K562 (cell line): ENCODE data around the gene RIMS3. TPM values are rescaled to one million over a fixed set of nuclear protein-coding genes. Genes with fewer than 3 reads are reported as not detected.

Experiments
- ATAC-seq: fragments of 200-7000 bp; cut with Tn5 transposase; 3 replicates; pipeline ENCODE4 v1.9.1; 2020; ENCODE audit warnings: moderate library complexity
- BruUV-seq: library from RNA; stranded (reverse); fragments of 400-500 nt; replicated peaks from 2 replicates; lab custom pipeline; 2021; lab: Mats Ljungman, UMichigan
- CTCF ChIA-PET: fragments of 300-600 bp; formaldehyde crosslinking; extraction: SDS; loops from one replicate; lab custom pipeline; 2021; ENCODE audit warnings: low intra/inter-chr PET ratio; lab: Yijun Ruan, JAX
- POLR2A ChIA-PET: fragments of 300-600, 350-650 bp; sonication (Branson Sonifier 250); formaldehyde crosslinking; extraction: SDS; loops from one replicate; lab custom pipeline; 2021; ENCODE audit warnings: antibody characterized with exemption, inconsistent platforms; lab: Yijun Ruan, JAX
- DNase-seq, 4 experiments: peaks; one replicate each; pipeline versions ENCODE4 v3.0.0 to v3.0.0-alpha.2; 2011 to 2018; ENCODE audit warnings: low spot score in 3 of 4, mixed read lengths in 3 of 4; ENCODE audit errors: extremely low read depth in 1 of 4
- FAIRE-seq: peaks from 2 replicates; lab custom pipeline; 2011; peaks lifted over from hg19 to GRCh38; lab: Jason Lieb, UNC
- H2AFZ ChIP-seq: 2 replicates; pipeline ENCODE4 v1.6.0; 2011; ENCODE audit warnings: low read depth, low read length, control low read depth, inconsistent platforms
- H3K27ac ChIP-seq: fragments of 200-600 bp; 3 replicates; pipeline ENCODE4 v1.8.0; 2011; ENCODE audit warnings: low read depth, mild to moderate bottlenecking, control low read depth, inconsistent platforms, low read length, moderate library complexity, mixed read lengths; ENCODE audit errors: extremely low read depth
- H3K27me3 ChIP-seq, 2 experiments: fragments of 300-600 bp in 1 of 2; 2 replicates in 1 of 2; 3 replicates in 1 of 2; pipeline versions ENCODE4 v1.6.0 to v1.8.0; 2011; ENCODE audit warnings: inconsistent platforms in 2 of 2, low read length in 2 of 2, mild to moderate bottlenecking in 1 of 2, mixed read lengths in 1 of 2, moderate library complexity in 1 of 2; ENCODE audit not compliant: control insufficient read depth in 2 of 2, insufficient read depth in 2 of 2
- H3K36me3 ChIP-seq: fragments of 300-600 bp; 3 replicates; pipeline ENCODE4 v1.8.0; 2011; ENCODE audit warnings: mild to moderate bottlenecking, low read length, inconsistent platforms; ENCODE audit not compliant: control insufficient read depth, insufficient read depth
- H3K4me1 ChIP-seq, 2 experiments: fragments of 200-600 bp in 1 of 2; replicated peaks in 1 of 2; 2 replicates in 1 of 2; 3 replicates in 1 of 2; pipeline versions ENCODE4 v1.5.1 to v1.8.0; 2011; ENCODE audit warnings: inconsistent platforms in 2 of 2, low read length in 2 of 2, mild to moderate bottlenecking in 1 of 2, mixed read lengths in 1 of 2, moderate library complexity in 1 of 2; ENCODE audit not compliant: control insufficient read depth in 2 of 2, insufficient read depth in 2 of 2
- H3K4me2 ChIP-seq: 2 replicates; pipeline ENCODE4 v1.6.1; 2011; ENCODE audit warnings: low read length, control low read depth, inconsistent platforms, mixed read lengths; ENCODE audit not compliant: insufficient read depth
- H3K4me3 ChIP-seq: fragments of 200-600 bp; sonication (generic), shearing (Covaris generic); 2 replicates; pipeline ENCODE4 v1.5.1; 2016; ENCODE audit warnings: control low read depth, inconsistent platforms
- H3K79me2 ChIP-seq: fragments of 200-600 bp; 3 replicates; pipeline ENCODE4 v1.8.0; 2011; ENCODE audit warnings: low read length, inconsistent platforms; ENCODE audit not compliant: control insufficient read depth, insufficient read depth
- H3K9ac ChIP-seq, 2 experiments: 2 replicates each; pipeline versions ENCODE4 v1.6.0 to v1.6.1; 2011; ENCODE audit warnings: low read depth in 2 of 2, low read length in 2 of 2, control low read depth in 1 of 2, inconsistent platforms in 1 of 2, mild to moderate bottlenecking in 1 of 2, mixed read lengths in 1 of 2; ENCODE audit not compliant: insufficient read depth in 1 of 2
- H3K9me1 ChIP-seq: one replicate; pipeline ENCODE4 v1.6.0; 2011; ENCODE audit warnings: inconsistent platforms, mild to moderate bottlenecking, low read length, moderate library complexity; ENCODE audit not compliant: control insufficient read depth, insufficient read depth
- H3K9me3 ChIP-seq: replicated peaks from 2 replicates; pipeline ENCODE4 v1.5.1; 2011; ENCODE audit warnings: low read depth, low read length, inconsistent platforms; ENCODE audit not compliant: control insufficient read depth, insufficient read depth
- H4K20me1 ChIP-seq: replicated peaks from 2 replicates; pipeline ENCODE4 v1.6.1; 2011; ENCODE audit warnings: low read length, inconsistent platforms, mixed read lengths; ENCODE audit not compliant: control insufficient read depth, insufficient read depth
- CBFA2T2 ChIP-seq: fragments of 450-650 bp; conservative IDR thresholded peaks from 2 replicates; pipeline ENCODE4 v1.6.1; 2017; ENCODE audit warnings: mild to moderate bottlenecking
- ETV5 ChIP-seq: sonication (generic); formaldehyde crosslinking; IDR thresholded peaks from 2 replicates; pipeline ENCODE4 v1.4.0; 2020; ENCODE audit warnings: low read depth, mild to moderate bottlenecking, missing genetic modification reagents
- EZH2 ChIP-seq: IDR thresholded peaks from 2 replicates; pipeline ENCODE4 v1.6.1; 2012; ENCODE audit warnings: low read depth, mild to moderate bottlenecking, inconsistent platforms, low read length, borderline replicate concordance
- GATA2 ChIP-seq: sonication (generic); formaldehyde crosslinking; IDR thresholded peaks from 2 replicates; pipeline ENCODE4 v1.4.0; 2020; ENCODE audit warnings: mild to moderate bottlenecking, missing genetic modification reagents
- HOXB6 ChIP-seq: fragments of 250-450 bp; sonication (Bioruptor Pico); IDR thresholded peaks from 2 replicates; pipeline ENCODE4 v1.5.1; 2022; ENCODE audit warnings: mild to moderate bottlenecking, borderline replicate concordance
- ID3 ChIP-seq, 2 experiments: fragments of 250-450 bp in 1 of 2; fragments of 450-650 bp in 1 of 2; sonication (Bioruptor Pico) in 1 of 2; IDR thresholded peaks; 2 replicates each; pipeline versions ENCODE4 v1.6.1 to v1.8.0; 2016 to 2021; ENCODE audit warnings: mild to moderate bottlenecking in 2 of 2, moderate library complexity in 2 of 2, missing compliant biosample characterization in 1 of 2, missing genetic modification characterization in 1 of 2
- NFE2 ChIP-seq: IDR thresholded peaks from 2 replicates; pipeline ENCODE4 v1.6.1; 2014; ENCODE audit warnings: antibody characterized with exemption, low read depth
- NR3C1 ChIP-seq: sonication (generic); formaldehyde crosslinking; IDR thresholded peaks from 2 replicates; pipeline ENCODE4 v1.8.1; 2022; ENCODE audit warnings: missing genetic modification reagents
- SMAD3 ChIP-seq: fragments of 450-650 bp; formaldehyde crosslinking; conservative IDR thresholded peaks from 2 replicates; pipeline ENCODE4 v1.4.0; 2020; ENCODE audit warnings: mild to moderate bottlenecking
- THRAP3 ChIP-seq: fragments of 450-650 bp; IDR thresholded peaks from 2 replicates; pipeline ENCODE4 v1.6.1; 2016; ENCODE audit warnings: mild to moderate bottlenecking, inconsistent platforms, borderline replicate concordance
- ZBTB8A ChIP-seq: fragments of 450-650 bp; IDR thresholded peaks from 2 replicates; pipeline ENCODE4 v1.6.1; 2018; ENCODE audit warnings: mild to moderate bottlenecking, moderate library complexity; ENCODE audit not compliant: partially characterized antibody
- ZFPM2 ChIP-seq: fragments of 250-450 bp; sonication (Bioruptor Pico); IDR thresholded peaks from 2 replicates; pipeline ENCODE4 v1.5.1; 2022; ENCODE audit warnings: mild to moderate bottlenecking
- ZNF444 ChIP-seq: fragments of 250-450 bp; sonication (Bioruptor Pico); IDR thresholded peaks from 2 replicates; pipeline ENCODE4 v1.4.0; 2020; ENCODE audit warnings: mild to moderate bottlenecking, moderate library complexity
- ZNF518B ChIP-seq: fragments of 250-450 bp; sonication (Bioruptor Pico); IDR thresholded peaks from 2 replicates; pipeline ENCODE4 v1.5.0; 2021; ENCODE audit warnings: mild to moderate bottlenecking, moderate library complexity
- WGBS: fragments of 100-300 bp; shearing (Covaris generic); methylation state at CpG from one replicate; pipeline ENCODE4 v1.1.6; 2016; ENCODE audit warnings: low coverage, mixed read lengths; ENCODE audit not compliant: insufficient coverage; ENCODE audit errors: missing lambda C conversion rate; 5-methylcytosine and 5-hydroxymethylcytosine counted together
- in situ Hi-C: fragments of 300-500 bp; cut with MboI; formaldehyde crosslinking; loops from 4 replicates; pipeline ENCODE4 v1.15.0; 2018; ENCODE audit warnings: inconsistent platforms, mixed read lengths
- intact Hi-C: fragments of 100-400 bp; cut with micrococcal nuclease; formaldehyde crosslinking; loops from 2 replicates; pipeline ENCODE4 v1.14.2; 2022
- polyA plus RNA-seq, 8 experiments: library from polyadenylated mRNA; depleted of rRNA in 4 of 8; stranded (reverse) in 5 of 8; unstranded in 3 of 8; fragments of >200 nt; fragmentation: Nextera tagmentation in 2 of 8; fragmentation: Illumina TruSeq in 1 of 8; extraction: Ambion mirVana in 2 of 8; extraction: Trizol in 1 of 8; gene quantifications; 2 replicates each; pipeline versions ENCODE4 v1.2.1 to v1.2.3, GENCODE V29; 2011 to 2014; ENCODE audit warnings: inconsistent platforms in 1 of 8, missing spikeins in 1 of 8
- total RNA-seq, 7 experiments: library from RNA; depleted of rRNA in 6 of 7; stranded (reverse); fragments of >200 nt in 6 of 7; fragmentation: Illumina TruSeq in 2 of 7; extraction: Trizol in 2 of 7; gene quantifications; 2 replicates each; pipeline versions ENCODE4 v1.2.1 to v1.2.3, GENCODE V29; 2011 to 2021; ENCODE audit warnings: low replicate concordance in 1 of 7
- TF ChIP-seq, protein P1 (sequence below): sonication (generic); formaldehyde crosslinking; IDR thresholded peaks from 2 replicates; pipeline ENCODE4 v1.8.0; 2023; ENCODE audit warnings: mild to moderate bottlenecking, missing genetic modification reagents

The RIMS3 gene
- total and polyA plus RNA-seq, 9 of the 15 experiments (the other 6 are each of a cell fraction or from before 2014, with no cell fraction given): 0.06 to 1.2 (median 0.59) TPM

DNA sequence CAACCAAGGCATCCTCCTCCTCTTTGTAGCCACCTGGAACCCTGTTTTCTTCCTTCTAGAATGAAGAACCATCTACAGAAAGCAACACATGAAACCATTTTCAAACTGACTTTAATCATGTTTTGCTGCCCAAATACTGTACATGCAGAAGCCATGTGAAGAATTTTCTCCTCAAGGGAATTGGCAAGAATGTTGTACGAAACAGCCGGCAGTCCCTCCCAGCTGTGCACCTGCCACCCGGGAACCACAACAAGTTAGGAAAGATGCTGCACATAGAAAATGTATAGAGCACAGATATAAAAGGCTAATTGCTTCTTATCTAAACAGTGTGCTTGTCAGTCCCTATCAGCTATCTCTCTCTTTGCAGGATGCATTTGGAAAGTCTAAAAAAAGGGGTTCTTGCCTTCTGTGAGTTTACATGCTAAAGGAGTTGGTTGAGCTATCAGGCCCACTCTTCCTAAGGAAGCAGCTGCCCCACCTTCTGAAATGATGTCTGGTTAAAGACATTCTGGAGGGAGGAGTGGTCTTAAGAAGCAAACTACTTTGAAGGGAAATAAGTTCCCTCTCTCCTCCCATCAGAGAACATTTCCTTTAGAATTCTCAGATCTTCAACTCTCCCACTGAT is 44.8 kb downstream of the RIMS3 start:
- no peaks in the 10 kb centered on the region for H4K20me1 ChIP-seq
- H3K4me1 ChIP-seq: no peaks in the 10 kb centered on the region
- no peak overlapping the region for H3K4me2 ChIP-seq
- intact Hi-C loops (no loop called here), in situ Hi-C loops (no loop called here)
- DNase-seq (no peak), ATAC-seq (no peak), FAIRE-seq (no peak)
- no peak overlapping the region for H3K4me3 ChIP-seq
- no peaks in the 10 kb centered on the region for H3K79me2 ChIP-seq
- ChIA-PET POLR2A (interaction anchor here (0.5 to 0.7 kb wide), 2 partner anchors 11 to 790 kb away, joined by 3 read pairs; no protein-coding TSS in a partner anchor), CTCF (no interaction called here)
- no peaks in the 10 kb centered on the region for H3K9me3 ChIP-seq
- H3K27ac ChIP-seq: no peak overlapping the region
- WGBS: 2% methylated on average over 3 of the region's 3 CpGs
- peaks cover 13 to 48% of the 10 kb centered on the region in 2 experiments for H3K27me3 ChIP-seq
- H3K9me1 ChIP-seq: no peaks in the 10 kb centered on the region
- no TSS peak for BruUV-seq
- no peak overlapping the region for H3K9ac ChIP-seq
- no peak overlapping the region for H2AFZ ChIP-seq
- H3K36me3 ChIP-seq: no peaks in the 10 kb centered on the region
- TF ChIP-seq THRAP3: no peak
- no peak for TF ChIP-seq HOXB6 (CRISPR knock-in tag)
- TF ChIP-seq EZH2: no peak
- TF ChIP-seq, protein P1, sequence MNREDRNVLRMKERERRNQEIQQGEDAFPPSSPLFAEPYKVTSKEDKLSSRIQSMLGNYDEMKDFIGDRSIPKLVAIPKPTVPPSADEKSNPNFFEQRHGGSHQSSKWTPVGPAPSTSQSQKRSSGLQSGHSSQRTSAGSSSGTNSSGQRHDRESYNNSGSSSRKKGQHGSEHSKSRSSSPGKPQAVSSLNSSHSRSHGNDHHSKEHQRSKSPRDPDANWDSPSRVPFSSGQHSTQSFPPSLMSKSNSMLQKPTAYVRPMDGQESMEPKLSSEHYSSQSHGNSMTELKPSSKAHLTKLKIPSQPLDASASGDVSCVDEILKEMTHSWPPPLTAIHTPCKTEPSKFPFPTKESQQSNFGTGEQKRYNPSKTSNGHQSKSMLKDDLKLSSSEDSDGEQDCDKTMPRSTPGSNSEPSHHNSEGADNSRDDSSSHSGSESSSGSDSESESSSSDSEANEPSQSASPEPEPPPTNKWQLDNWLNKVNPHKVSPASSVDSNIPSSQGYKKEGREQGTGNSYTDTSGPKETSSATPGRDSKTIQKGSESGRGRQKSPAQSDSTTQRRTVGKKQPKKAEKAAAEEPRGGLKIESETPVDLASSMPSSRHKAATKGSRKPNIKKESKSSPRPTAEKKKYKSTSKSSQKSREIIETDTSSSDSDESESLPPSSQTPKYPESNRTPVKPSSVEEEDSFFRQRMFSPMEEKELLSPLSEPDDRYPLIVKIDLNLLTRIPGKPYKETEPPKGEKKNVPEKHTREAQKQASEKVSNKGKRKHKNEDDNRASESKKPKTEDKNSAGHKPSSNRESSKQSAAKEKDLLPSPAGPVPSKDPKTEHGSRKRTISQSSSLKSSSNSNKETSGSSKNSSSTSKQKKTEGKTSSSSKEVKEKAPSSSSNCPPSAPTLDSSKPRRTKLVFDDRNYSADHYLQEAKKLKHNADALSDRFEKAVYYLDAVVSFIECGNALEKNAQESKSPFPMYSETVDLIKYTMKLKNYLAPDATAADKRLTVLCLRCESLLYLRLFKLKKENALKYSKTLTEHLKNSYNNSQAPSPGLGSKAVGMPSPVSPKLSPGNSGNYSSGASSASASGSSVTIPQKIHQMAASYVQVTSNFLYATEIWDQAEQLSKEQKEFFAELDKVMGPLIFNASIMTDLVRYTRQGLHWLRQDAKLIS: no peak
- TF ChIP-seq GATA2: no peak
- TF ChIP-seq ZNF518B: no peak
- no peak for TF ChIP-seq ZFPM2 (CRISPR knock-in tag)
- TF ChIP-seq ZBTB8A: no peak
- TF ChIP-seq NFE2: no peak
- no peak for TF ChIP-seq ZNF444 (CRISPR knock-in tag)
- TF ChIP-seq CBFA2T2: no peak
- TF ChIP-seq ID3 (CRISPR knock-in tag; IDR thresholded peaks at IDR 0.05): no peak
- no peak for TF ChIP-seq ID3 (tag; IDR thresholded peaks at IDR 0.05)
- TF ChIP-seq NR3C1 (CRISPR knock-in tag): no peak
- TF ChIP-seq SMAD3 (CRISPR knock-in tag): no peak
- no peak for TF ChIP-seq ETV5 (CRISPR knock-in tag)
- TF ChIP-seq, all 486 proteins: peak for 0
